HCT116 (cell line): Measurements from ENCODE around the gene CDCA4.

ENCODE experiments used
- CEBPB ChIP-seq: IDR thresholded peaks from 2 replicates; pipeline ENCODE4 v1.6.1; 2012; ENCODE audit warnings: low read depth
- EZH2phosphoT487 ChIP-seq: fragments of 200-600 bp; IDR thresholded peaks from 2 replicates; pipeline ENCODE4 v1.6.1; 2018; ENCODE audit warnings: antibody characterized with exemption, borderline replicate concordance
- MAX ChIP-seq: IDR thresholded peaks from 2 replicates; pipeline ENCODE4 v1.6.1; 2012
- YY1 ChIP-seq: IDR thresholded peaks from 2 replicates; pipeline ENCODE4 v1.6.1; 2011; ENCODE audit warnings: low read length, low read depth, moderate library complexity, mild to moderate bottlenecking; ENCODE audit not compliant: insufficient replicate concordance; ENCODE audit errors: extremely low read depth
- TF ChIP-seq, protein P1 (sequence below), 3 experiments: fragments of 200-600 bp in 1 of 3; sonication (generic) in 1 of 3; IDR thresholded peaks in 2 of 3; conservative IDR thresholded peaks in 1 of 3; 2 replicates each; pipeline ENCODE4 v1.5.1; 2012 to 2017; ENCODE audit warnings: low read depth in 2 of 3, low read length in 2 of 3, antibody characterized with exemption in 1 of 3, borderline replicate concordance in 1 of 3, control low read depth in 1 of 3, mild to moderate bottlenecking in 1 of 3, mixed read lengths in 1 of 3, mixed run types in 1 of 3, moderate library complexity in 1 of 3; ENCODE audit not compliant: insufficient read depth in 1 of 3

DNA sequence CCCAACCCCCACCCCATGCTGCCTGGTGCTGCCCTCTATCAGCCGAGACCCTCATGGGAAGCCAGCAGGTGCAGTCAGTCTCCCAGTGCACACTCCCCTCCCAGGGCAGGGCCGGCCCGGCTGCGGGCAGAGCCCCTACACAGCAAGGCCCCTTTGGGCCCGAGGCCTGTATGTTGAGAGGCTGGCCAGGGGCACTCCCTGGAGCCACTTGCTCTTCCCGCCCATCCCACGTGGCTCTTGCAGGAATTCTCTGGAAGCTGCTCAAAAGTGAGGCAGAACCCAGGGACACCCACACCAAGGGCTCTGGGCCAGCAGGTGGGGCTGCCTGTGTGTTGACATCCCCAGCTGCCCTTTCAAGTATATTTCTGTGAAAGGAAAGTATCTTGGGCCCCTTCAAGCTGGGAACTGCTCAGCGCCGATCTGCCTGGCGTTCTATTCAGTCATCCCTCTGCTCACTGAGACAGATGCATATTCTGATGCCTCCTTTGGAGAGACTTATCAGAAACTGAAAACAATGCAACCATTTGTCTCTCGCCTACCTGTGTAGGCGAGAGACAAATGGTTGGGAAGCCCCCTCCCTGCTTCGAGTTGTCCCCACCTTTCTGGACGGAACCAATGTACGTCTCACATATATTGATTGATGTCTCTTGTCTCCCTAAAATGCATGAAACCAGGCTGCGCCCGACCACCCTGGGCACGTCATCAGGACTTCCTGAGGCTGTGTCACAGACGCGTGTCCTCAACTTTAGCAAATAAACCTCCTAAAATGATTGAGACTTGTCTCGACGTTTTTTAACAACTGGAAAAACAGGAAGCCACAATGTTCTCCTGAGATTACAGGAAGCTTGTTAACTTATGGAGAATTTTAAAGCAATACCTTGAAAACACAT lies 38.4 kb upstream of the CDCA4 start:
- no peak for TF ChIP-seq YY1
- no peak for TF ChIP-seq CEBPB
- TF ChIP-seq, protein P1, sequence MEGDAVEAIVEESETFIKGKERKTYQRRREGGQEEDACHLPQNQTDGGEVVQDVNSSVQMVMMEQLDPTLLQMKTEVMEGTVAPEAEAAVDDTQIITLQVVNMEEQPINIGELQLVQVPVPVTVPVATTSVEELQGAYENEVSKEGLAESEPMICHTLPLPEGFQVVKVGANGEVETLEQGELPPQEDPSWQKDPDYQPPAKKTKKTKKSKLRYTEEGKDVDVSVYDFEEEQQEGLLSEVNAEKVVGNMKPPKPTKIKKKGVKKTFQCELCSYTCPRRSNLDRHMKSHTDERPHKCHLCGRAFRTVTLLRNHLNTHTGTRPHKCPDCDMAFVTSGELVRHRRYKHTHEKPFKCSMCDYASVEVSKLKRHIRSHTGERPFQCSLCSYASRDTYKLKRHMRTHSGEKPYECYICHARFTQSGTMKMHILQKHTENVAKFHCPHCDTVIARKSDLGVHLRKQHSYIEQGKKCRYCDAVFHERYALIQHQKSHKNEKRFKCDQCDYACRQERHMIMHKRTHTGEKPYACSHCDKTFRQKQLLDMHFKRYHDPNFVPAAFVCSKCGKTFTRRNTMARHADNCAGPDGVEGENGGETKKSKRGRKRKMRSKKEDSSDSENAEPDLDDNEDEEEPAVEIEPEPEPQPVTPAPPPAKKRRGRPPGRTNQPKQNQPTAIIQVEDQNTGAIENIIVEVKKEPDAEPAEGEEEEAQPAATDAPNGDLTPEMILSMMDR (IDR thresholded peaks at IDR 0.05 in 2 of 3, conservative IDR thresholded peaks at IDR 0.05 in 1 of 3; ENCODE audit: borderline replicate concordance in 1 of 3, insufficient read depth in 1 of 3, low read depth in 2 of 3, low read length in 2 of 3), result no peak
- no peak for TF ChIP-seq MAX
- no peak for TF ChIP-seq EZH2phosphoT487
